HG02938 (cell line): ENCODE data around the gene CA12.

Experiments
- ATAC-seq: cut with Tn5 transposase; IDR thresholded peaks from one replicate; pipeline ENCODE4 v1.9.1; 2021; ENCODE audit warnings: mild to moderate bottlenecking, moderate library complexity; ENCODE audit not compliant: unreplicated experiment

CA12 gene

GRCh38 chr15:63379492-63380150 lies 2.0 kb downstream of the CA12 start:
- ATAC-seq, result no peak

GRCh38 chr15:63378946-63379345 lies 2.7 kb downstream of the CA12 start:
- no peak for ATAC-seq

- no peak for ATAC-seq
Measured at GRCh38 chr15:63374686-63375520, 6.7 kb downstream of the CA12 start.

- no peak for ATAC-seq
Measured at GRCh38 chr15:63373866-63374548, 7.6 kb downstream of the CA12 start.

GRCh38 chr15:63373330-63373729 lies 8.3 kb downstream of the CA12 start:
- no peak for ATAC-seq

- ATAC-seq, result no peak
Measured at GRCh38 chr15:63372753-63373152, 8.9 kb downstream of the CA12 start.

GRCh38 chr15:63372018-63372705 lies 9.5 kb downstream of the CA12 start:
- ATAC-seq, result no peak

GRCh38 chr15:63371297-63371918 lies 10.2 kb downstream of the CA12 start:
- no peak for ATAC-seq

GRCh38 chr15:63370764-63371163 lies 10.9 kb downstream of the CA12 start:
- ATAC-seq, result no peak

GRCh38 chr15:63369781-63370180 lies 11.9 kb downstream of the CA12 start:
- ATAC-seq, result no peak

GRCh38 chr15:63369296-63369695 lies 12.3 kb downstream of the CA12 start:
- ATAC-seq, result no peak

GRCh38 chr15:63368503-63368902 lies 13.1 kb downstream of the CA12 start:
- no peak for ATAC-seq

GRCh38 chr15:63367900-63368299 lies 13.7 kb downstream of the CA12 start:
- no peak for ATAC-seq

- ATAC-seq, result no peak
Measured at GRCh38 chr15:63367390-63367789, 14.3 kb downstream of the CA12 start.

- ATAC-seq, result no peak
Measured at GRCh38 chr15:63366451-63366850, 15.2 kb downstream of the CA12 start.

GRCh38 chr15:63365273-63365680 lies 16.4 kb downstream of the CA12 start:
- no peak for ATAC-seq

- ATAC-seq, result no peak
Measured at GRCh38 chr15:63364399-63365272, 17.0 kb downstream of the CA12 start.

GRCh38 chr15:63363292-63363691 lies 18.4 kb downstream of the CA12 start:
- ATAC-seq, result no peak

GRCh38 chr15:63362885-63363284 lies 18.8 kb downstream of the CA12 start:
- ATAC-seq, result no peak

GRCh38 chr15:63362196-63362595 lies 19.4 kb downstream of the CA12 start:
- ATAC-seq, result no peak
